Measurements from ENCODE around the gene DNAH8. TPM values are rescaled to one million over a fixed set of nuclear protein-coding genes. Genes with fewer than 3 reads are reported as not detected.

DNAH8 gene
- polyA plus RNA-seq, 1 of the 3 experiments (the other 2 are of a cell fraction): not detected

DNA sequence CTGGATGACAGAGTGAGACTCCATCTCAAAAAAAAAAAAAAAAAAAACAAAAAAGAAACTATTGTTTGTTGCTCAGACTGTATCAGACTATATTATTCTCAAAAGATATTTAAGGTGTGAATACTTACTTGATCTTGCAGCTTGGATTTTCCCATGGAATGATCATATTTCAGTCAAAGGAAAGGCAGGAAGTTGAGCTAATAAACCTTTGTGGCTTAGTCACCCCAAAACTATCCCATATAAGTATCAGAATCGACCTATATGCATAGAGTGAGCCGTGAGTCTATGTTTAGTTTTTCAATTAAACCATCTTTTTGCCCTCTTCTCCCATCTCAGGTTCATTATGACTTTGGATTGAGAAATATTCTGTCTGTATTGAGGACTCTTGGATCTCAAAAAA is 152.6 kb downstream of the DNAH8 start:
- H3K9me3 ChIP-seq: no peaks in the 10 kb centered on the region
- H2AFZ ChIP-seq (ENCODE audit: low read depth): no peak overlapping the region
- H3K36me3 ChIP-seq (replicated peaks in 1 of 2; ENCODE audit: control insufficient read depth in 1 of 2, insufficient read depth in 2 of 2, low read length in 1 of 2): no peaks in the 10 kb centered on the region
- ChIA-PET CTCF (interaction anchor here (1.2 kb wide), 1 partner anchor 66 kb away, joined by 3 read pairs; no protein-coding TSS in a partner anchor), POLR2A (no interaction called here)
- no peaks in the 10 kb centered on the region for H4K20me1 ChIP-seq (ENCODE audit: insufficient read depth)
- H3K9me2 ChIP-seq: no peaks in the 10 kb centered on the region
- H3F3A ChIP-seq (replicated peaks; ENCODE audit: insufficient read depth): no peaks in the 10 kb centered on the region
- WGBS (ENCODE audit: low lambda C conversion rate): 24% methylated on average over 2 of the region's 2 CpGs
- no peaks in the 10 kb centered on the region for H3K79me2 ChIP-seq (ENCODE audit: insufficient read depth)
- H3K27me3 ChIP-seq (ENCODE audit: insufficient read depth): no peaks in the 10 kb centered on the region
- TF ChIP-seq FOXJ3 (CRISPR knock-in tag; IDR thresholded peaks at IDR 0.05): no peak
- no peak for TF ChIP-seq FOXM1 (IDR thresholded peaks at IDR 0.05; ENCODE audit: low read depth)
- TF ChIP-seq, protein P1, sequence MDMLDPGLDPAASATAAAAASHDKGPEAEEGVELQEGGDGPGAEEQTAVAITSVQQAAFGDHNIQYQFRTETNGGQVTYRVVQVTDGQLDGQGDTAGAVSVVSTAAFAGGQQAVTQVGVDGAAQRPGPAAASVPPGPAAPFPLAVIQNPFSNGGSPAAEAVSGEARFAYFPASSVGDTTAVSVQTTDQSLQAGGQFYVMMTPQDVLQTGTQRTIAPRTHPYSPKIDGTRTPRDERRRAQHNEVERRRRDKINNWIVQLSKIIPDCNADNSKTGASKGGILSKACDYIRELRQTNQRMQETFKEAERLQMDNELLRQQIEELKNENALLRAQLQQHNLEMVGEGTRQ (IDR thresholded peaks at IDR 0.05; ENCODE audit: borderline replicate concordance, low read depth, low read length): no peak
- TF ChIP-seq TAF1 (IDR thresholded peaks at IDR 0.05; ENCODE audit: borderline replicate concordance, low read depth, low read length): no peak
- no peak for TF ChIP-seq MEF2A (IDR thresholded peaks at IDR 0.05; ENCODE audit: borderline replicate concordance, low read depth)
- no peak for TF ChIP-seq EP300 (IDR thresholded peaks at IDR 0.05; ENCODE audit: borderline replicate concordance in 1 of 2, low read depth in 1 of 2, low read length in 1 of 2)
- no peak for TF ChIP-seq SMC3 (IDR thresholded peaks at IDR 0.05; ENCODE audit: low read depth, low read length)
- no peak for TF ChIP-seq EZH2phosphoT487 (IDR thresholded peaks at IDR 0.05; ENCODE audit: borderline replicate concordance, low read depth)
- TF ChIP-seq, protein P2, sequence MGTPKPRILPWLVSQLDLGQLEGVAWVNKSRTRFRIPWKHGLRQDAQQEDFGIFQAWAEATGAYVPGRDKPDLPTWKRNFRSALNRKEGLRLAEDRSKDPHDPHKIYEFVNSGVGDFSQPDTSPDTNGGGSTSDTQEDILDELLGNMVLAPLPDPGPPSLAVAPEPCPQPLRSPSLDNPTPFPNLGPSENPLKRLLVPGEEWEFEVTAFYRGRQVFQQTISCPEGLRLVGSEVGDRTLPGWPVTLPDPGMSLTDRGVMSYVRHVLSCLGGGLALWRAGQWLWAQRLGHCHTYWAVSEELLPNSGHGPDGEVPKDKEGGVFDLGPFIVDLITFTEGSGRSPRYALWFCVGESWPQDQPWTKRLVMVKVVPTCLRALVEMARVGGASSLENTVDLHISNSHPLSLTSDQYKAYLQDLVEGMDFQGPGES (IDR thresholded peaks at IDR 0.05; ENCODE audit: low read depth, low read length): no peak
- TF ChIP-seq FOSL2 (IDR thresholded peaks at IDR 0.05; ENCODE audit: borderline replicate concordance, low read depth): no peak
- no peak for TF ChIP-seq JUND (IDR thresholded peaks at IDR 0.05)
- TF ChIP-seq SIN3A (IDR thresholded peaks at IDR 0.05; ENCODE audit: borderline replicate concordance, low read depth, low read length): no peak
- no peak for TF ChIP-seq YY1 (IDR thresholded peaks at IDR 0.05; ENCODE audit: low read depth)
- TF ChIP-seq RFX5 (IDR thresholded peaks at IDR 0.05; ENCODE audit: low read length): no peak
- no peak overlapping the region for H3K4me3 ChIP-seq (ENCODE audit: low read depth in 2 of 2, low read length in 1 of 2)
- no peak overlapping the region for H3K4me2 ChIP-seq
- no peak for DNase-seq
- no peak overlapping the region for H3K9ac ChIP-seq
- no peak overlapping the region for H3K27ac ChIP-seq (ENCODE audit: low read depth in 2 of 2, low read length in 1 of 2)
- no peaks in the 10 kb centered on the region; a peak in 1 of 4 replicates for H3K4me1 ChIP-seq (ENCODE audit: control insufficient read depth in 1 of 2, insufficient read depth in 2 of 2, low read depth in 1 of 2, low read length in 1 of 2)

DNA sequence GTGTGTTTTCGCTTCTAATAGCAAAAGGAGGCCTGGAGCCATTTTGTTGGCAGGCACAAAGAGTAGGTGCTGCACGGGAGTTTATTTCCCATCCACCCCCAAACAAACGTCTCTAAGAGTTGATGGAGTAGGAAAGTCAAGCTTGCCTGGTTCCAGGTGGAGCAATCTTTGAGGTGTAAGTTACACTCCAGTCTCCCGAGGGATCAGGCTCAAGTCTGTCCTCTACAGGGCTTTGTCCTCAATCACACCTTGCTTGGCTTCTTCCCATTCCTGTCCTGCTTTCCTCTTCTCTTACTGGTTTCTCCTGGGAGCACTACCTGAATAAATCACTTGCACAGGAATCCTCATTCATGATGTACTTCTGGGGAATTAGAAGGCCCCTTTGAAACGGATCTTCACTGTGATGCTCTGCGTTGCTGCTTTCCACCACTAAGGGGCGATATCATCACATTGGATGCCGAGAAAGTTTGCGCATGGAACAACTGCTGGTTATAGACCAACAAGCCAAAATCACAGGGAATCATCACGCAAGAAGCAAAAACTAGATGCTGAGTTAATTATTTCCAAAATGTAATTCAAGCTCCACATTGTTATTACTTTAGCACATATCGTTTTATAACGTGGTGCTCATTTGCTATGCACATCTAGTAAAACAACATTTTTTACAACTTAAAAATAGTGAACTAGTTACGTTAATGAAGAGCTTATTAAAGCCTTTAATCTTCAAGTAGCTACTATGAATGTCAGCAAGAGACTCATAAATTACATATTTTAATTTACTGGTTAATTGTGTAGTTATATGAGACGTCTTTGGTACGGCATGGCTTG is 156.8 kb downstream of the DNAH8 start:
- H2AFZ ChIP-seq (ENCODE audit: low read depth): no peak overlapping the region
- no peaks in the 10 kb centered on the region for H3K36me3 ChIP-seq (replicated peaks in 1 of 2; ENCODE audit: control insufficient read depth in 1 of 2, insufficient read depth in 2 of 2, low read length in 1 of 2)
- no peaks in the 10 kb centered on the region for H3K79me2 ChIP-seq (ENCODE audit: insufficient read depth)
- H4K20me1 ChIP-seq (ENCODE audit: insufficient read depth): no peaks in the 10 kb centered on the region
- ChIA-PET POLR2A (no interaction called here), CTCF (interaction anchor here (0.5 to 4.3 kb wide), 86 partner anchors 9 to 514 kb away, joined by 3 to 42 read pairs (median 4); partner anchors contain the start of gene KCNK17)
- H3K9ac ChIP-seq: no peak overlapping the region
- H3K27ac ChIP-seq (ENCODE audit: low read depth in 2 of 2, low read length in 1 of 2): no peak overlapping the region
- WGBS (ENCODE audit: low lambda C conversion rate): 45% methylated on average over 15 of the region's 15 CpGs
- TF ChIP-seq, protein P3, sequence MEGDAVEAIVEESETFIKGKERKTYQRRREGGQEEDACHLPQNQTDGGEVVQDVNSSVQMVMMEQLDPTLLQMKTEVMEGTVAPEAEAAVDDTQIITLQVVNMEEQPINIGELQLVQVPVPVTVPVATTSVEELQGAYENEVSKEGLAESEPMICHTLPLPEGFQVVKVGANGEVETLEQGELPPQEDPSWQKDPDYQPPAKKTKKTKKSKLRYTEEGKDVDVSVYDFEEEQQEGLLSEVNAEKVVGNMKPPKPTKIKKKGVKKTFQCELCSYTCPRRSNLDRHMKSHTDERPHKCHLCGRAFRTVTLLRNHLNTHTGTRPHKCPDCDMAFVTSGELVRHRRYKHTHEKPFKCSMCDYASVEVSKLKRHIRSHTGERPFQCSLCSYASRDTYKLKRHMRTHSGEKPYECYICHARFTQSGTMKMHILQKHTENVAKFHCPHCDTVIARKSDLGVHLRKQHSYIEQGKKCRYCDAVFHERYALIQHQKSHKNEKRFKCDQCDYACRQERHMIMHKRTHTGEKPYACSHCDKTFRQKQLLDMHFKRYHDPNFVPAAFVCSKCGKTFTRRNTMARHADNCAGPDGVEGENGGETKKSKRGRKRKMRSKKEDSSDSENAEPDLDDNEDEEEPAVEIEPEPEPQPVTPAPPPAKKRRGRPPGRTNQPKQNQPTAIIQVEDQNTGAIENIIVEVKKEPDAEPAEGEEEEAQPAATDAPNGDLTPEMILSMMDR (IDR thresholded peaks at IDR 0.05): peak; percentile 95
- TF ChIP-seq, protein P4, sequence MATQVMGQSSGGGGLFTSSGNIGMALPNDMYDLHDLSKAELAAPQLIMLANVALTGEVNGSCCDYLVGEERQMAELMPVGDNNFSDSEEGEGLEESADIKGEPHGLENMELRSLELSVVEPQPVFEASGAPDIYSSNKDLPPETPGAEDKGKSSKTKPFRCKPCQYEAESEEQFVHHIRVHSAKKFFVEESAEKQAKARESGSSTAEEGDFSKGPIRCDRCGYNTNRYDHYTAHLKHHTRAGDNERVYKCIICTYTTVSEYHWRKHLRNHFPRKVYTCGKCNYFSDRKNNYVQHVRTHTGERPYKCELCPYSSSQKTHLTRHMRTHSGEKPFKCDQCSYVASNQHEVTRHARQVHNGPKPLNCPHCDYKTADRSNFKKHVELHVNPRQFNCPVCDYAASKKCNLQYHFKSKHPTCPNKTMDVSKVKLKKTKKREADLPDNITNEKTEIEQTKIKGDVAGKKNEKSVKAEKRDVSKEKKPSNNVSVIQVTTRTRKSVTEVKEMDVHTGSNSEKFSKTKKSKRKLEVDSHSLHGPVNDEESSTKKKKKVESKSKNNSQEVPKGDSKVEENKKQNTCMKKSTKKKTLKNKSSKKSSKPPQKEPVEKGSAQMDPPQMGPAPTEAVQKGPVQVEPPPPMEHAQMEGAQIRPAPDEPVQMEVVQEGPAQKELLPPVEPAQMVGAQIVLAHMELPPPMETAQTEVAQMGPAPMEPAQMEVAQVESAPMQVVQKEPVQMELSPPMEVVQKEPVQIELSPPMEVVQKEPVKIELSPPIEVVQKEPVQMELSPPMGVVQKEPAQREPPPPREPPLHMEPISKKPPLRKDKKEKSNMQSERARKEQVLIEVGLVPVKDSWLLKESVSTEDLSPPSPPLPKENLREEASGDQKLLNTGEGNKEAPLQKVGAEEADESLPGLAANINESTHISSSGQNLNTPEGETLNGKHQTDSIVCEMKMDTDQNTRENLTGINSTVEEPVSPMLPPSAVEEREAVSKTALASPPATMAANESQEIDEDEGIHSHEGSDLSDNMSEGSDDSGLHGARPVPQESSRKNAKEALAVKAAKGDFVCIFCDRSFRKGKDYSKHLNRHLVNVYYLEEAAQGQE (IDR thresholded peaks at IDR 0.05; ENCODE audit: low read depth, low read length): no peak
- TF ChIP-seq GATA2 (CRISPR knock-in tag; IDR thresholded peaks at IDR 0.05) (no peak), SMC3 (IDR thresholded peaks at IDR 0.05; ENCODE audit: low read depth, low read length) (peak; percentile 78), RAD21 (IDR thresholded peaks at IDR 0.05; ENCODE audit: low read length) (peak; percentile 92), MEF2A (IDR thresholded peaks at IDR 0.05; ENCODE audit: borderline replicate concordance, low read depth) (no peak)
- no peak overlapping the region for H3K4me3 ChIP-seq (ENCODE audit: low read depth in 2 of 2, low read length in 1 of 2)
- DNase-seq: peak; percentile 56
- H3K27me3 ChIP-seq (ENCODE audit: insufficient read depth): no peaks in the 10 kb centered on the region
- H3K9me3 ChIP-seq: no peaks in the 10 kb centered on the region
- H3F3A ChIP-seq (replicated peaks; ENCODE audit: insufficient read depth): no peaks in the 10 kb centered on the region
- no peaks in the 10 kb centered on the region for H3K9me2 ChIP-seq
- no peaks in the 10 kb centered on the region; a peak in 1 of 4 replicates for H3K4me1 ChIP-seq (ENCODE audit: control insufficient read depth in 1 of 2, insufficient read depth in 2 of 2, low read depth in 1 of 2, low read length in 1 of 2)
- H3K4me2 ChIP-seq: no peak overlapping the region
